GM10847 (cell line): ENCODE results near the gene DPH6.

Source experiments
- POLR2A ChIP-seq: IDR thresholded peaks from 2 replicates; pipeline ENCODE4 v1.6.1; 2011; ENCODE audit not compliant: insufficient read length; ENCODE audit errors: extremely low read depth

The DPH6 gene

GRCh38 chr15:35545824-35546510 is at the start of gene DPH6:
Gene DPH6 (minus strand): TSS chr15:35546165. CDS start chr15:35546141, 24 bp downstream.
- peak; percentile 64 for TF ChIP-seq POLR2A

GRCh38 chr15:35595656-35596055 is 49.7 kb upstream of the DPH6 start:
- no peak for TF ChIP-seq POLR2A

DNA sequence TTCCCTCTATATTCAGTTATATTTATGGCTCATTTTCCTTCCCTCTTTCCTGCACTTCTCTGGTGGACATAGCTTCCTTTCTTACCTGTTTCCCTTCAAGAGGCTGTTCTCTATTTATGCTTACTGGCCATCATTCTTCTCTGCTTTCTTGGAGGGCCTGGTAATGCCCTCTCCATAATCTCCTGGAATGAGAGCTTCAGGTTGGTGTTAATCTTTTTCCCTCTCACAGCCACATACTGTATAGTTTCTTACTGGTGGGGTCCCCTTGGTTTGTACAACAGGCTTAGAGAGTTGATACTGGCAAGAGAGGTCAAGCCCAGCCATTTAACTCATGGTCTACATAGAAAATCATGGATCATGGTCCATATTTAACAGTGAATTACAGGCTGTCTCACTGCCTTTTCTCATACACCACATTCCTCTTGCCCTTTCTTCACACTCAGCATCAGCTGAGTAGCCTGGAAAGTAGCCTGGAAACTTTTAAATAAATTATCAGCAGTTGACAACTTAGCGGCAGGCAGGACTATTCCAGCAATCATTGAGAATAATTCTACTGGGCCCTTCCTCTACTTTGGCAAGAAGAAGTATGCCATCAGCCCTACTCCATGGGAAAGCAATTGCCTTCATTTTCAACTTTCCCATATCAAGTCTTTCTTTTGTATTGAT is 38.0 kb upstream of the DPH6 start:
- TF ChIP-seq POLR2A = no peak

- TF ChIP-seq POLR2A = no peak
Measured at GRCh38 chr15:35580606-35581005, 34.6 kb upstream of the DPH6 start.

DNA sequence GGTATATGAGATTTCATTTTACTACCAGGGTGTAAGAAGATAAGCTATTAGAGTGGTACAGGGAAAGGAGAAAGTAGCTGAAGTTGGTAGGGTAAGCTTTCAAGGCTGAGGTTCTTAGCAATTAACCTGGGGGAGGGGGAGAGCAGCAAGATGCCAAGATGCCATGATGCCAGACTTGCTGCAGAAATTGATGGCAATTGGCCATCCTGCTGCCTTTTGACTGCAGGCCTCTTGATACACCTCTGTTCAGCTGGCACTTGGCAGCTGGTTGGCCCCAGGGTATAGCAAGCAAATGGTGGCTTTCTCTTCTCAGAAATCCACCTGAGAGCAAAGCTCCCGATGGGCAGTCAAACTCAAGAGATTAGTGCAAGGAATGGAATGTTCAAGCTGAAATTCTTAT is 21.4 kb upstream of the DPH6 start:
- TF ChIP-seq POLR2A = no peak

DNA sequence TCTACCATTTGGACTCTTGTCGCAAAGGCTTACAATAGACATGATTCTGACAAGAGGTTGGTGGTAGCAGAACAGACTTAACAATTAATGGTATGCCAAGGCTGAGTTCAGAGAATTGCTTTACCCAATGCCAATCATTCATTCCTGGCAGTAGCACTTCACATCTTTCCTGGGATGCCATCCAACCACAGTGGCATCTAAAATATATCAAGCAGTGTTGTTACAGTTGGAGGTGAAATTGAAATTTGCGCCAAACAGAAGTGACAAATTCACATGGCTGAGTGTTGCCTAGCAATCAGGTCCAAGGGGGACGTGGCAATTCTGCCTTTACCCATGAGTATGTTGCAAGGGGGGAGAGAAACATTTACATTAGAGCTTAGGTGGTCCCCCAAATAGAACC is 21.0 kb upstream of the DPH6 start:
- no peak for TF ChIP-seq POLR2A

- TF ChIP-seq POLR2A = no peak
Measured at GRCh38 chr15:35565901-35566300, 19.9 kb upstream of the DPH6 start.

GRCh38 chr15:35562641-35563040 is 16.7 kb upstream of the DPH6 start:
- TF ChIP-seq POLR2A = no peak

- no peak for TF ChIP-seq POLR2A
Measured at GRCh38 chr15:35561308-35561707, 15.3 kb upstream of the DPH6 start.

GRCh38 chr15:35560870-35561269 is 14.9 kb upstream of the DPH6 start:
- TF ChIP-seq POLR2A = no peak

DNA sequence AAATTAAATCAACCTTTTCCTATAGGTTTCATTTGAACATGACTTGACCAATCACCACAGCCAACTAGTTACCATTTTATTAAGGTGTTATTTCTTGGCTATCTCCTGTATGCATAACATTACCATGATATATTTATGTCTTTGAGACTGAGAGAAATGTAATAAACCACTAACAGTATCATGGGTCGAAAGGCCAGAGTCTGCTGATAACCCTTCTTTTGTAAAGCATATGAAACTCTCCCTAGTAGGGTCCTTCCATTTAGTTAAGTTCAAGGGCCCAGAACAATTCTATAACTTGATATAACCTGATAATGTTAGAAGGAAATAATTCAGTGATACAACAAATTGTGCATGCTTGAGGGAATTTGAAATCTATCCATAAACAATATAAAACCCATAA is 14.3 kb upstream of the DPH6 start:
- TF ChIP-seq POLR2A = no peak

DNA sequence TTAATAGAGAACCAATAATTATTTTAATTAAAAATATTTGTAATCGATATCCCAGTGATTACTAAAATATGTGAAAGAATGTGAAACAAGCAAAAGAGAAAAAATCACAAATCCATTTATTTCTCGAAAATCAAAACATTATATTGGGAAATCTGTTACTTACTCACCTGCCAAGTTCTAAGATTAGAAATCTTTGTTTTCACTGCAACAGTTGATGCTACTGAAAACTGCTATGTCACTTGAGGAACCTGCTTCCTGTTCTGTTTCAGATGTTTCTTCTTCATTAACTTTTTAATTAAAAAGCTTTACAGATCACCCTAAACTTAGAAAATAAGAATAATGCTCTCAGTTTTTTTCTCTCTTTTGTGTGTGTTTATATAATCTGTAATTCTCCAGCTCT is 13.7 kb upstream of the DPH6 start:
- no peak for TF ChIP-seq POLR2A

DNA sequence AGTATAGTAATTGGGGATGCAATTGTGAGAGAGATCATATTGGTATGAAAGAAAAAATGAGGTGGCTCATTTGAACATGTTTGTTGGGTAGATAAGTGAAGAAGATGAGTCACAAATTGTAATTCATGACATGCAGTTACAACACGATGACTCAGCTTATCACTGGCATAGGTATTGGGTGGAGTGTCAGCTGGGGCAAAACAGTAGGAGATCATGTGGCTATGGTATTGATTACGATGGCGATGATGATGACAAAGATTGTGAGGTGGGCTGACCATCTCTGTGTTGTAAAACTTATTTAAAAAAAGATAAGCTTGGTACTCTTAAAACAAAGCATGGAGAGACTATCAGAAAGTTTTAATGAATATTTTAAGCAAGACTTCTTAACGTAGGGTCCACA is 11.6 kb upstream of the DPH6 start:
- TF ChIP-seq POLR2A = no peak

GRCh38 chr15:35557012-35557411 is 11.0 kb upstream of the DPH6 start:
- TF ChIP-seq POLR2A = no peak

DNA sequence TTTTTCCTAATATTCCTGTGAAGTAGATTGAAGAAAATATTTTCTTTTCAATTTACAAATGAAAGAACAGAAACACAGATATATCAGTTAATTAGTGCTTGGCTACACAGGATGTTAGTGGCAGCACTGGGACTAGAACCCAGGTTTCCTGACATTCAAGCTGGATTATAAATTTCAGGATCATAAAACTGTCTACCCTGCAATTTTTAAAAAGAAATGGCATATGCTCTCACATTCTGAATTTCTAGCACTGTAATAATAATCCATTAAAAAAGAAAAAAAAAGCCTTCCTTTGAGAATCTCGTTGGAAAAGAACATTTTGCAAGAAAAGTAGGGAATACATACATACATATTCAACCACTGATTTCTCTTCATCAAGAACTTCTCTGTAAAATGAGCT is 9.3 kb upstream of the DPH6 start:
- TF ChIP-seq POLR2A = no peak

- TF ChIP-seq POLR2A = no peak
Measured at GRCh38 chr15:35550957-35551356, 5.0 kb upstream of the DPH6 start.

- TF ChIP-seq POLR2A = no peak
Measured at GRCh38 chr15:35549567-35549966, 3.6 kb upstream of the DPH6 start.

GRCh38 chr15:35548435-35548834 is 2.5 kb upstream of the DPH6 start:
- TF ChIP-seq POLR2A = no peak
